Measurements from ENCODE around the gene DPM2. TPM values are rescaled to one million over a fixed set of nuclear protein-coding genes. Genes with fewer than 3 reads are reported as not detected.

DPM2 gene
- total RNA-seq, 1 donor from 2014 or later, result 11.2 TPM

DNA sequence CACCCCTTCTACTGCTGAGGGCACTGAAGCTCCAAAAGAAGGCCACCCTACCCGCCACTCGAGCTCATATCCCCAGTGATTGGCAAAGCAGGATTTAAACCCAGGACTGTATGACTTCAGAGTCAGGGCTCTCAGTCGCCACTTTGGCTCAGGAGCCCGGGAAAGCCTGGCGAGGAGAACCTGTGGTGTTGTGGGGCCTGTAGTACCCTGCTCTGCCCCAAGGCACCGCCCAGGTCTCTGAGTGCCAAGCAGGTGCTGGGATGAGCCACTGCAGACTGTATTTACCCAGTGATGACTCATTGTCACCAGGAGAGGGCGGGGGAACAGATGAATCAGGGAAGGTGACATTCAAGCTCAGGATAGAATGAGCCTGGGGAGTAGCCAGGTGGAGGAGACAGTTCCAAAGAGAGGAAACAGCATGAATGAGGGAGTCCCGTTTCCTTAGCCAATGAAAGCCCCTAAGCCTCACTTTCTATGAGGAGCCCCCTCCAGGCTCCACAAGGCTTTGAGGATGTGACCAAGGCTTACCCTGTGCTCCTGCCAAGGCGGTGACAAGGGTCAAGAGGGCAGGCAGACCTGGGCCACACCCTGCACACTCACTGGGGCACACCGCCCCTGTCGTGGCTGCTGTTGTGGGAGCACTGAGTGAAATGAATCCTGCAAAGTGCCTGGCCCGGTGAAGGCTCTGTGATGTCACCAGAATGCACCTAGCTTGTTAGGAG lies 17.8 kb upstream of the DPM2 start:
- DNase-seq, result no peak

DNA sequence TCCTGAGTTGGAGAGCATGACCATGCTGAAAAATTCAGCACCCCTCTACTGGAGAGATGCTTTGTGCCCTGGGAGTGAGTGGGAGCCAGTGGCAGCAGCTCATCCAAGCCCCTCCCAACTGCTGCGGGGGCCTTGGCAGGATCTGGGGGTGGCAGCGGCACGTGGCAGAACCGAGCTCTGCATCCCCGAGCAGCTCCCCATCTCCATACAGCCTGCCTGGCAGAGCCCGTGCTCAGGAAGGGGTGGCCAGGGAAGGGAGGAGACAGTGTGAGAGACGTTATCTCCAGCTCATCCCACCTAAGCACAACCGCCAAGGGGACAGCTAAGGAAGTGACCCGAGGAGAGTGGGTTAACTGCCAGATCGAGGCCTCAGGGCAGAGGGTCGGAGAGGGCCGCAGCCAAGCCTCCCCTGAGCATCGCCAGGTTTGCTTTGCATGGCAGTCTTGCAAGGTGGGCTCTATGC lies 17.2 kb upstream of the DPM2 start:
- no peak for DNase-seq

DNA sequence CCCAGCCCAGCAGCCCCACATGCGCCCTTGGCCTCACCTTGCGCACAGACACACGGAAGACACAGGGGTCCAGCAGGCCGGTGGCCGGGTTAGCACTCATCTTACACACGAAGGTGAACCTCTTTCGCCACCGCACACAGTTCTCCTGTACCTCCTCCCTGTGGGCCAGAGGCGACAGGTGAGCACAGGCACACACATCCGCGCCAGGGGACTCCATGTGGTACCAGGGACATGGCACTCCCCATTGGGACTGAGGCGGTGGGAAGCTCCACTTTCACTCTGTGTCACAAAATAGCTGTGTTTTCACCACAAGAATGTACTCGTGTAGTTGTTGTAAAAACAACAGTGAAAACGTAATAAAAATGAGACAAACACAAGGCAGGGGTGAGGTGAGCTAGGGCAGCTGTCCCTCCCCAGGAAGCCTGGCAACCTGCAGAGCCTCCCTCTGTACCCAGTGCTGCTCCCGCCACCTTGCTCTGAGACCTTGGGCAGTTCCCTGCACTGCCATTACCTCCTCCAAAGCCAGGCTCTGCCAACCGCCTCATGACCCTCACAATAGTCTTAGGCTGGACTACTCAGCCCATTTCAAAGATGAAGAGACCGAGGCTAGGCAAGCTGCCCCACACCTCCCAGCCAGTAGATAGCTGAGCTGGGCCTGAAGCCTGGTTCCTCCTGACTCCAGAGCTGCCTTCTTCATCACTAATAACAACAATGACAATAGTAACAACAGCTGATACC lies 16.3 kb upstream of the DPM2 start:
- DNase-seq, result no peak

DNA sequence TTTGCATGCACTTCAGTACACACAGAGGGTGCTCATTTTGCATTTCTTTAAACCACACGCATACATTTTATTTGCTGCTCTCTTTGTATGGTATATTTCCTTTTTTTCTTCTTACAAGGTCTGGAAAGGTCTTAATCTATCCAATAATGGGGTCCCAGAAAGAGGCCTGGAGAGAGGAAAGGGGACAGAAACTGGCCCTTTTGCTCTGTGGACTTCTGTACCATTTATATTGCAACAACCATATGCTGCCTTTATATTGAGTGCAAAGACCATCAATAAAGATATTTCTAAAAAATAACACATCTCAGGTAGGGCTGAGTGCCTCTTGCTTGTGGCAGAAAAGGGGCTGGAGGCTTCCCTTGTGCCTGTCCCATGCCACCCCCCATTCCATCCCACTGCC lies 15.5 kb upstream of the DPM2 start:
- DNase-seq, result no peak

DNA sequence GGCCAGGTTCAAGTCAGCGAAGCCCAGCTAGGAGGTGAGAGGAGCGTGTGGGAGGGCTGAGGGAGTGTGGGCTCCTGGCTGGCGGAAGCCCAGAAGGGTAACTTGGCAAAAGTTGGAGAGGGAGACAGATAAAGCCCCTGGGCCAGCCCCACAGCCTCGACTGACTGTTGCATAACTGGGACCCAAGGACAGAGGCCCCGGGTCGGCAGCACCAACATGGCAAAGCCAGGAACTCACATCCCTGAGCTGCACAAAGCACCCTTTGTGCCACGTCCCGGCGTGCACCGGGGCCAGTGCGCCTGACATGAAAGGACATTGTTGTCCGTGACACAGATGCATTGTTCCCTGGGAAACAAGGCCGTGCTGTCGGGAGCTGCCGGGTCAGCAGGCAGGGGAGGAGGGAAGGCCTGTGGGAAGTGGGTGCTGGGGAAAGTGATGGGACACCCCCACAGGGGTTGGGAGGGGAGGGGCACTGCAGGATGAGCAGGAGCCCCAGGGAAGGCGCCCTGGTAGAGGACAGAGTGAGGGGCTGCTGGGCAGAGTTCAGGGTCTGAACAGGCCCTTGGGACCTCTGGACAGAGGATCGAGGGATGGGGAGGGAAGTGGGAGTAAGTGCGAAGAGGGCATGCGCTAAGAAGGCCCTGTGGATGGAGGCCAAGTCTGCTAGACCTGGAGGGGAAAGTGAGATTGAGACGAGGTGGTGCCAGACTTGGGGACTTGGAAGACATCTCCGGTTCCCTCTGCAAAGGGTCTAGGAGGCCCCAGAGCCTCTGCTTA lies 13.0 kb upstream of the DPM2 start:
- DNase-seq, result no peak

DNA sequence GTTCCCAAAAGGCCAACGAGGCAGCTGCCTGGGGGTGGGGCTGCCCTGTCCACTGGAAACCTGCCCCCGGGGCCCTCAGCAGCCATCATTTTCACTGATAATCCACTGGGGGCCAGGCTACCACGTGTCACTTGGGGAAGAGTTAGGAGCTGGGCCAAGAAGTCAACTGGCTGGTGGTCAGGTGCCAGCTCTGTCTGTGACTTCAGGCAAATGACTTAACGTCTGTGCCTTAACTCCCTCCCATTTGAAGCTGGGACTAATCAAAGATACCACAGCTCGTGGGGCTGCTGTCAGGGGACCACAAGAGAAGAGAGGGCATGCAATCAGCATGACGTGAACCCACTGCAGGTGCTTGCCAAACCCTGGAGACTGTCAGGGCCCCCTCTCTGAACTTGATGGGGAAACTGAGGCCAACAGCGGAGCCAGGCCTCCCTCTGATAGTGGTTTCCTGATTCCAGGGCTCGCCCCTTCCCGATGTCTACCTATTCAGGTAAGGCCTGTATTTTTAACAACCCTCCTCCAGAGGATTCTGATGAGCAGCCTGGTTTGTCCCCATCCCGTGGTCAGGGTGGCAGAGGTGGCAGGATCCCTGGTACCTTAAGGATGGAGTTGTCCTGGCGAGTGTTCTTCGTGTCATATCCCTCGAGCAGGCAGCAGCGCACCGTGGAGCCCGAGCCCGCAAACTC lies 12.3 kb upstream of the DPM2 start:
- DNase-seq, result no peak

DNA sequence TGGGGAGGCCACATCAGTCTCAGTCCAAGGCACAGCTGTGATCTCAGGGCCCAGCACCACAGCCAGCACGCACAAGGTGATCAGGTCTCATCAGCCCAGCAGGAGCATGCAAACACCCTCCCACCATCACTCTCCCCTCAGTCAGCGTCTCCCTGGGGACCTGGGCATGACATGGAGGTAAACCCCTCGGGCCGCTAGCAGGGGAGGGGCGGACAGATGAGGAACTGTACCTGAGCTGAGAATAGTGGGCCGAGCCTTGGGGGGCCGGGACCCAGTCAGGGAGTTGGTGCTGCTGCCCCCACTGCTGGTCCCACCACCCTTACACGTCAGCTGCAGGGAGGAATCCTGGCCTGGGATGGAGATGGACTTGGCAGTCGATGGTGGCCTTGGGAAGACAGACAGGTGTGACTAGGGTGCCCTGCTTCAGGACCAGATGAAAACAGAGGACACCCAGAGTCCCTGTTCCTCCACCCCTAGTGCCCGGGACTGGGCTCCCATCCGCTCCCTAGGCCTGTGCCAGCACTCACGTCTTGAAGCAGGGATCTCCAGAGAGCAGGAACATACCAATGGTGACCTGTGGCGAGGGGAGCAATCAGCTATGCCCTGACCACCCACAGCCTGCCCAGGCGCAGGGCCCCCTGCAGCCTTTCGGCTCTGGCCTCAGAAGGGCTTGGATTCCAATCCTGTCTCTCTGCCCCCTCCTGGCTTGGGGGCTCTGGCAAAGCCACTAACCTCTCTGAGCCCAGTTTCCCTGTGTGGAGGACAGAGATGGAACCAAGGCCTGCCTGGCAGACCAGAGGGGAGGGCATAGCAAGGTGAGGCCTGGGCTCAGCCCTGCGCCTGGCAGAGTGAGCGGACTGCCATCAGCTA lies 10.4 kb upstream of the DPM2 start:
- no peak for DNase-seq

DNA sequence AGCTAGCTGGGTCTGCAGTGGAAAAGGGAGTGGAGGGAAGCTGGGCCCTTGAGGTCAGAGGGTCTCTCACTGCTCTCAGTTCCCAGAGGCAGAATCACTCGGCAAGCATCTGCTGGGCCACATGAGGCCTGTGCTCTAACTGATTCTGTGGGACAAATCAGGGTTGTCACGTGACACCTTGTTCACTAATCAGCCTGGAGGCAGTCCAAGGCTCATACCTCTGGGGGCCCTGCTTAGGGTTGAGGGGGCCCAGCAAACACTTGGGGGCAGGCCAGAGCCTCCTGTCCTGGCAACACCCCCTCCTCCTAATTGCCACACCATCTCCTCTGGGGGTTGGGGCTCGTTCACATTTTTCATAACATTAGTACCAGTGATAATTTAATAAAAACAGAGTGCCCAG lies 9.1 kb upstream of the DPM2 start:
- no peak for DNase-seq

DNA sequence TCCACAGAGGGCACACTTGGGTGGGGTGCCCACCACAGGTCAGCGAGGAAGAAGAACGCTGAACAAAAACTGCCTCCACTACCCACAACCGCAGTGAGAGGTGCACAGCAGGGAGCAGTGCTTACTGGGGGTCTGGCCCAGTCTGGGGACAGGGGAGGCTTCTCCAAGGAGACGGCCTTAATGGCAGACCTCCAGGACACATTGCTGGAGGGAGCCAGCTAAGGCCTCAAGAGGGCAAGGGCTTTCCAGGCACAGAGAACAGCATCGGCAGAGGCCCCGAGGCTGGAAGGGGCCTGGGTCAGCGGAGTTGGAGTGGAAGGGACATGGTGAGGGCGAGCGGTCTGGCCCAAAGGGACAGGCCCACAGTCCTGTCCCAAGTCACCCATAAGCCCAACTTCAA lies 8.3 kb upstream of the DPM2 start:
- DNase-seq, result no peak

DNA sequence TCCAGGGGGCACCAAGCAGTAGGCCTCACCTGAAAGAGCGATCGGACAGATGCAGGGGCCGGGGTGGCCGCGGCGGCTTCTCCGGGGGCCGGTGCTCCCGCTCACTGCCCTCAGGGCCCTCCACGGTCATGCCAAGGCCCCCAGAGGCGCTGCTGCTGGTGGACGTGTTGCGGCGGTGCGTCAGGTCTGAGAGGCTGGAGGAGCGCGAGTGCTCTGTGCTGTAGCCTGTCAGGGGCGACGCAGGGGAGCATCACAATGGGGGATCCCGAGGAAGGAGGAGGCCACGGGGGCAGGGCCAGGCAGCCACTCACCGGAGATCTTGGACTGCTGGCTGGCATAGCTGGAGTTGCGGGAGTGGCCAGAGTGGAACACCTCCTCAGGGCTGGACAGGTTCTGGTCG lies 7.7 kb upstream of the DPM2 start:
- no peak for DNase-seq

DNA sequence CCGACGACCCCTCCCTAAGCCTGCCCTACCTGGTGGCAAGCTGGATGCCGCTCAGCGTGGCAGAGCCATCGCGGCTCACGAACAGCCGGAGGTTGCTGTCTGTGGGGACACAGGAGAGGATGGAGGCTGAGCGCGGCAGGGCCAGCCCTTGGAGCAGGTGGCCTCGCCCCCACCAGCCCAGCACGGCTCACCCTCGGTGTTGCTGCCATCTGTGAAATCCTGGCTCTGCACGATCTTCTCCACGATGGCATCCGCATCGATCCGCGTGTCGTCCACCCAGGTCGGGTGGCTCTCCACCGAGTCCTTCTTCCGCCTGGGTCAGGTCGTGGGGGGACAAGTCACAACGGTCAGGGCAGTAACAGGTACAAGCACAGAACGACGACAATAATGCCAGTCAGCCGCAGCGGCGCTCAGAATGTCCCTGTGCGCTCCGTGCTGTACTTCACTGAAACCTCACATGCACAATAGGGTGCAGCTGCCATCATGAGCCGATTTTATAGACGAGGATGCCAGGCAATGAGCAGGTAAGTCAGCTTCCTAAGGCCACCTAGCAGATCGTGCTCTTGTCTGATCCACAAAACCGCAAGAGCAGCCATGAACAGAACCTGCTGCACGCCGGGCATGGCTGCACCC lies 7.0 kb upstream of the DPM2 start:
- DNase-seq, result no peak

DNA sequence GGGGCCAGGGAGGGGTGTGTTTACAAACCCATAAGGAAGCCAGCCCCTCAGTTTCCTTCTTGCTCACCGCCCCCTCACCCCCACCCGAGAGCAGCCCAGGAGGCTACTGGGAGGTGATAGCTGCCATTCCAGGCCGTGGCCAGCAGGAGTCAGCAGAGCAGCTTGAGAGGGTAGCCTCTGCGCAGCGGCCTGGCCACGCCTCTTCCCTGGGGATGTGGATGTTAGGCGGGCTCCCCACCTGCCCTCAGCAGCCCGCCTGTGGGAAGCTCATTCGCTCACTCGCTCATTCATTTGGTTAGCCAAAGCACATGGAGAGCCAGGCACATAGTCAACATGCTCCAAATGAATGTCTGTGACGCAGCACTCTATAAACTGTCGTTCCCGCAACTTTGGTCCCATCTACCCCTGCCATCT lies 6.1 kb upstream of the DPM2 start:
- DNase-seq, result peak; percentile 45

DNA sequence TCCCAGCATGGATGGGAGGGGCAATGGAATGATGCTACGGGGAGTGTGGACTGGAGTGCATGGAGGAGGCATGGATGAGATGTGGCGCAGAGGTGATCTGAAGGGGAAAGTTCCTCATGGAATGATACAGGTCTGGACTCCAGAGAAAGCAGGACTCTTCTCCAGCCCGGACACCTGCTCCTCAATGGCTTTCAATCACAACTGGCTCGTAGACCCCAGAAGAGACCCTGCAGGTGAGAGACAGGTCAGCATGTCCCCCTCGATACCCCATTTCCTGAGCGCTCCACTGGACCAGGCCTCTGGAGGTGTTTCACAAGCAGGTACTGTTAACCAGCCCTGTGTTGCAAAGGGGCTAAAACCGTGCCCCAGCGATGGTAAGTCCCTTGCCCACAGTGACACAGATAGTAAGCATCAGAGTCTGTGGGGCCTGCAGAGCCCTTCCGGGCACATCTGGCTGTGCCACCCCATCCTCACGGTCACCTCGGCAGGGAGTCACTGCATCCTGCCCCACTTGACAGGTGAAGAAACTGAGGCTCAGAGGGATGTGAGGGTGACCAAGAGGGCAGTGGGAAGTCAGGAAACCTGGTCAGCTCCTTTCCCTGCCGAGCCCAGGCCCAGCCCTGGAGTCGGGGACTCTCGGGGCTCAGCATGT lies 5.5 kb upstream of the DPM2 start:
- no peak for DNase-seq

DNA sequence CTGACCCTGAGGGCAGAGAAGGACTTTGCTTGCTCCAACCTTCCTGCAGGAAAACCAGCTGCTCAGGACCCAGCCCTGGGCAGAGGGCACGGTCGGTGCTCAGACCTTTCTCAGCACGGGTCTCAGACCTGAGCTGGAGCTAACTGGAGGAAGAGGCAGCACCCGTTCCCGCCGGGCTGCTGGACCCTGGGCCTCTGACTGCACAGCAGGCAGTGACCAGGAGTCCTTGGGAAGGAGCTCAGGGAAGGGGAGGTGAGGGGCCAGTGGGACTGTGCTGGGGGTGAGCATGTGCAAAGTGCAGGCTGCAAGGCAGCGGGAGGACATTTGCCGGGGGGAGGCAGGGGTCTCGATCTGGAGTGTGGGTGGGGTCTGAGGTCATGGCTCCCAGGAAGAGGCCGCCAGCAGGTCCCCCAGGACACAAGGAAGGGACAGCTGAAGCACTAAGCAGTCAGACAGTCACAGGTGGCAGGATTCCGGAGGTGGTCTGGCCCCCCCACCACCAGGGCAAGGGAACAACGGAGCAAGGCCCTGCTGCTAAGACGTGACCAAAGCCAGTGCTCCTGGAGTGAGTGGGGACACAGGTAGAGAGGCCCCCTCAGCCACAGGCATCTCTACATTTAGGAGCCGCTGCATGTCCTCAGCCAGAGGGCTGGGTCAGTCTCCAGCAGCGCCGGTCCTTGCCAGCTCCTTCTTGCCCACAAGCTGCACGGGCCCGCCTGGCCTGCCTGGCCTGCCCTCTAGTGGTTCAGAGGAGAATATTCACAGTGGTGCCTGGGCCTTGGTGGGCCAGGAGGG lies 4.8 kb upstream of the DPM2 start:
- DNase-seq, result no peak

DNA sequence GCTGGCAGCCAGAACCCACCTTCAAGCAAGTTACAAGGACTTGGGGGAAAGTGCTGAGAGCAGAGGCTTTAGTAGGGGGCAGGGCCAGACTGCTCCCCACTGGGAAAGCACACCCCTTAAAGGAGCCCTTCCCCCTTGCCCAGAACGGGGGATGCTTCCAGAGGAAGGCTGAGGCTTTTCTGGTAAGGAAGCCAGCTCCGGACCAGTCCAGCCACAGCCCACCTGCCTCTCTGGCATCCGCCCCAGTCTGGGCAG lies 4.2 kb upstream of the DPM2 start:
- DNase-seq, result no peak

DNA sequence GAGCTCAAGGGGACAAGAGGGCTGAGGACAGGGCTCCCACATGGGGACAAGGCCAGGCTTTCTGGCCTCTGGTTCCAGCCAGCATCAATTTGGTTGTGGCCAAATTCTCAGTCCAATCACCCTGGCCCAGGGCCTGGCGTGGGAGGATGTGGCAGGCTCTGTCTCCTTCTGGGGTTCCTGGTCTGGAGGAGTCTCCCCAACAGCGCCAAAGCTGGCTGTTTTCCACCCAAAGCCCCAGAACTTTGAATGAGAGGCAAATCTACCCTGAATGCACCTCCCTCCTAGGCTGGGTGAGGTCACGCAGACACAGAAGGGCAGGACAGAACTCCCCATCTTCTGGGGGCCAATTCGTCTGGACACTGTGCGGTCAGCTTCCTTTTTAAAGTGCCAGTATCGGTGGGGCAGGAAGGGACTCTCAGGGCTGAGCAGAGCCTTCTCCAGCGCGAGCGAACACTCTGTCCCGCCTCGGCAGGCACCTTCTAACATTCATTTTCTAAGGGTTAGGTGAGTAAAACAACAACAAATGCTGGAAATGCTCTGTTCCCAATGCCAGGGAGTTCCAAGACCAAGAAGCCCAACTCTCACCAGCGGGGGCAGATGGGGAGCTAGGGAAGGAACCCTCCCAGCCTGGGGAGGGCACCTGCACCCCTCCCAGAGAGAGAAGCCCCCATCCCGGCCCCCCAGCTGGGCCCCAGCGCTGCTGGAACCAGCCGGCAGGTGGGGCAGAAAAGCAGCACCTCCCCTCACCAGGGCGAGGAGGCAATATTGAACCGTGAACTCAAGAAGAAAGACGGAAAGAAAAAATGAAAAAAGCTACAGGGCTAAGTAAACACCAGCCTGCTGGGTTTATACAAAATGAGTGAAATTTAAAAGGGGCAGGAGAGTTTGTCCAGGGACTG lies 3.7 kb upstream of the DPM2 start:
- no peak for DNase-seq

DNA sequence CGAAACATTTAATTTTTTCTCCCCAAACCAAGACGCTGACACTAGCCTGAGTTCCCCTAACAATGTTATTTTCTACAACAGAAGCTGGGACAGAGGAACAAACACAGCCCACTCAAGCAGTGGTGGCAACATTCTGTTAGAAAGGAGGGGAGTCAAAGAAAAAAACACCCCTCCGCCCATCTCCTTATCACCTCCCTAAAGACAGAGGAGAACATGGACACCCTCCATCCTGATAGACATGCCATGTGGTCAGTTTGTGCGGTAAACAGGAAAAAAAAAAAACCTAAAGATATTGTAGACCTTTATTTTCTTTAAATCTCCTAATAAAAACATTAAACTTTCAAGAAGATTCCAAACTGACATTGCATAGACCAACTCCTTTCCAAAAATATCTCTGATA lies 2.9 kb upstream of the DPM2 start:
- DNase-seq, result no peak

DNA sequence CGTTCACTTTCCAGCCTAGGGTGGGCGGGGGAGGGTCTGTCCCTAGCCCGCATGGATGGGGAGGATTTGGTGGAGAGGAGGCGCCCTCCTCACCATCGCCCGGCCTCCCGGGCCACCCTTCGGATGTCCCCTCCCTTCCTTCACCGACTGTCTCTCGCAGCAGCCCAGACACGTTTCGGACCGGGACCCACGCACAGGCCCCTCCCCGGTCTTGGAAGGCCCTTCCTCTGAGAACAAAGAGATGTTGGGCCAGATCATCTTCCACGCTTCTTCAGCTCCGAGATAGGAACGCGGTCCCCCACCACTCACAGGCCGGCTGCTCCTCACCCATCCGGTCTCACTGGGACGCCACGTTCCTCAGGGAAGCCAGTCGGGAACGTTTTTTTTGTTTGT lies 640 bp upstream of the DPM2 start:
- no peak for DNase-seq

DNA sequence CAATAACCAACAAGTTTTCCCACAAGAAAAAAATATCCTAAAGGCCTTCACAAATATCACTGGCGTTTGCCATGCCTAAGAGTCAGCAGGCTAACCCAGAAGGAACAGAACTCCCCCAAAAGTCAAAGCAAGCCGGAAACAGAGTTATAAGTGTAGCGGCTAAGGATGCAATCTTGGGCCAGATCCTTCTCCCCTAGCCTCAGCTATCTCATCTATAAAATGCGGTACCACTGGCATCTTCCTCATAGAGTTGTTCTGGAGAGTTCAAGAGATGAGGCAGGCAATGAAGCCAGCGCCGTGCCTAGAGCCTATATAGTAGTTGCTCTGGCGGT lies 632 bp downstream of the DPM2 start:
- DNase-seq, result no peak
